Trophoblast cell (in vitro differentiated cells and primary cell): ENCODE results near the gene TIMP2.
"Not testable (repeated sequence)": the region's sequence is repeated elsewhere in the genome, so short reads cannot be mapped to it uniquely, and the experiment has no call there.

ENCODE experiments used
- DNase-seq, 2 donors: peaks; one replicate each; pipeline ENCODE4 v3.0.0-alpha.2; 2016
- H2AFZ ChIP-seq: 2 replicates; pipeline ENCODE4 v1.6.1; 2013; ENCODE audit warnings: low read length, moderate library complexity, mild to moderate bottlenecking; ENCODE audit not compliant: insufficient read depth, poor library complexity
- H2AK5ac ChIP-seq: 2 replicates; pipeline ENCODE4 v1.6.1; 2013; ENCODE audit warnings: mild to moderate bottlenecking, low read length
- H2BK120ac ChIP-seq: 2 replicates; pipeline ENCODE4 v1.6.1; 2013; ENCODE audit warnings: low read length, mild to moderate bottlenecking, moderate library complexity; ENCODE audit not compliant: insufficient read depth, poor library complexity
- H2BK12ac ChIP-seq: 2 replicates; pipeline ENCODE4 v1.6.1; 2013; ENCODE audit warnings: mild to moderate bottlenecking, low read length, moderate library complexity
- H2BK5ac ChIP-seq: 2 replicates; pipeline ENCODE4 v1.6.1; 2013; ENCODE audit warnings: low read length, low read depth, moderate library complexity, mild to moderate bottlenecking; ENCODE audit not compliant: poor library complexity
- H3K14ac ChIP-seq: 2 replicates; pipeline ENCODE4 v1.6.1; 2013; ENCODE audit warnings: mild to moderate bottlenecking, low read length
- H3K18ac ChIP-seq: 2 replicates; pipeline ENCODE4 v1.6.1; 2013; ENCODE audit warnings: mild to moderate bottlenecking, low read length
- H3K23ac ChIP-seq: 2 replicates; pipeline ENCODE4 v1.6.1; 2013; ENCODE audit warnings: low read length
- H3K27ac ChIP-seq: 2 replicates; pipeline ENCODE4 v1.5.1; 2013; ENCODE audit warnings: low read depth, mild to moderate bottlenecking, inconsistent platforms, low read length, moderate library complexity
- H3K27me3 ChIP-seq: 2 replicates; pipeline ENCODE4 v1.6.1; 2013; ENCODE audit warnings: inconsistent platforms, mild to moderate bottlenecking, low read length, moderate library complexity; ENCODE audit not compliant: insufficient read depth
- H3K36me3 ChIP-seq, 2 experiments: 1 replicate in 1 of 2; 2 replicates in 1 of 2; pipeline ENCODE4 v1.6.1; 2013; ENCODE audit warnings: low read length in 2 of 2, mild to moderate bottlenecking in 2 of 2, moderate library complexity in 1 of 2; ENCODE audit not compliant: insufficient read depth in 2 of 2, control insufficient read depth in 1 of 2
- H3K4ac ChIP-seq: 2 replicates; pipeline ENCODE4 v1.6.1; 2013; ENCODE audit warnings: low read depth, mild to moderate bottlenecking, low read length, moderate library complexity
- H3K4me1 ChIP-seq, 2 experiments: 1 replicate in 1 of 2; 2 replicates in 1 of 2; pipeline ENCODE4 v1.6.1; 2013; ENCODE audit warnings: low read length in 2 of 2, mild to moderate bottlenecking in 2 of 2, moderate library complexity in 1 of 2; ENCODE audit not compliant: insufficient read depth in 2 of 2, control insufficient read depth in 1 of 2
- H3K4me2 ChIP-seq: 2 replicates; pipeline ENCODE4 v1.6.1; 2013; ENCODE audit warnings: inconsistent platforms, mild to moderate bottlenecking, low read length, moderate library complexity
- H3K4me3 ChIP-seq: 2 replicates; pipeline ENCODE4 v1.5.1; 2013; ENCODE audit warnings: mild to moderate bottlenecking, low read depth, low read length, inconsistent platforms
- H3K79me1 ChIP-seq: one replicate; pipeline ENCODE4 v1.6.1; 2013; ENCODE audit warnings: low read length
- H3K79me2 ChIP-seq: 2 replicates; pipeline ENCODE4 v1.6.1; 2013; ENCODE audit warnings: low read length, mild to moderate bottlenecking; ENCODE audit not compliant: control insufficient read depth, insufficient read depth, poor library complexity
- H3K9ac ChIP-seq: 2 replicates; pipeline ENCODE4 v1.6.1; 2013; ENCODE audit warnings: mild to moderate bottlenecking, low read length
- H3K9me3 ChIP-seq: 2 replicates; pipeline ENCODE4 v1.6.1; 2013; ENCODE audit warnings: low read depth, mild to moderate bottlenecking, control low read depth, inconsistent platforms, low read length; ENCODE audit not compliant: insufficient read depth
- H4K12ac ChIP-seq: 2 replicates; pipeline ENCODE4 v1.6.1; 2013; ENCODE audit warnings: low read depth, mild to moderate bottlenecking, low read length, moderate library complexity
- H4K8ac ChIP-seq: 2 replicates; pipeline ENCODE4 v1.6.1; 2013; ENCODE audit warnings: low read depth, mild to moderate bottlenecking, low read length, moderate library complexity
- H4K91ac ChIP-seq: one replicate; pipeline ENCODE4 v1.6.1; 2013; ENCODE audit warnings: low read depth, mild to moderate bottlenecking, low read length, moderate library complexity
- WGBS: extraction: QIAGEN DNeasy Blood & Tissue Kit; methylation state at CpG from one replicate; pipeline ENCODE4 v1.1.7; 2013; ENCODE audit warnings: missing lambda C conversion rate; ENCODE audit not compliant: insufficient read length, insufficient coverage; ENCODE audit errors: extremely low coverage; 5-methylcytosine and 5-hydroxymethylcytosine counted together

The TIMP2 gene

GRCh38 chr17:78902231-78902630, 23.0 kb downstream of the TIMP2 start:
- H2BK12ac ChIP-seq = not testable (repeated sequence)

GRCh38 chr17:78901806-78902205, 23.4 kb downstream of the TIMP2 start:
- Histone ChIP-seq H4K8ac (no peak overlapping the region), H2AK5ac (no peak overlapping the region), H3K27ac (no peak overlapping the region), H3K23ac (no peak overlapping the region), H3K4me1 (peaks cover 17 to 24% of the 10 kb centered on the region in 2 experiments), H4K91ac (no peak overlapping the region), H3K4ac (no peak overlapping the region), H3K9ac (no peak overlapping the region), H2BK5ac (no peak overlapping the region), H3K27me3 (no peaks in the 10 kb centered on the region), H2BK120ac (no peak overlapping the region), H2AFZ (no peak overlapping the region), H3K4me3 (no peak overlapping the region), H3K18ac (no peak overlapping the region), H3K9me3 (no peaks in the 10 kb centered on the region), H3K4me2 (no peak overlapping the region), H3K79me1 (peaks cover 4% of the 10 kb centered on the region), H2BK12ac (no peak overlapping the region), H3K36me3 (peaks cover 0 to 3% of the 10 kb centered on the region in 2 experiments), H4K12ac (no peak overlapping the region), H3K14ac (no peak overlapping the region), H3K79me2 (peaks cover 4% of the 10 kb centered on the region)
- no peak for DNase-seq
- no CpG with 5 or more reads among the region's 10 CpGs for WGBS

More at GRCh38 chr17:78902231-78902630, 23.0 kb downstream of the TIMP2 start:
- not testable (repeated sequence) for H3K9ac ChIP-seq, H3K4ac ChIP-seq, H4K8ac ChIP-seq, H4K91ac ChIP-seq, H3K27ac ChIP-seq, H3K79me2 ChIP-seq, H3K36me3 ChIP-seq, H3K14ac ChIP-seq, H3K4me2 ChIP-seq, H3K18ac ChIP-seq, H3K79me1 ChIP-seq, H2AFZ ChIP-seq, H3K23ac ChIP-seq, H2BK120ac ChIP-seq, H3K9me3 ChIP-seq, H3K27me3 ChIP-seq, H3K4me3 ChIP-seq, H2BK5ac ChIP-seq, H2AK5ac ChIP-seq, H4K12ac ChIP-seq
- WGBS = no CpG with 5 or more reads among the region's 8 CpGs
- DNase-seq = peak; percentile 78 to 80
- peaks cover 17 to 21% of the 10 kb centered on the region in 2 experiments for H3K4me1 ChIP-seq

DNA sequence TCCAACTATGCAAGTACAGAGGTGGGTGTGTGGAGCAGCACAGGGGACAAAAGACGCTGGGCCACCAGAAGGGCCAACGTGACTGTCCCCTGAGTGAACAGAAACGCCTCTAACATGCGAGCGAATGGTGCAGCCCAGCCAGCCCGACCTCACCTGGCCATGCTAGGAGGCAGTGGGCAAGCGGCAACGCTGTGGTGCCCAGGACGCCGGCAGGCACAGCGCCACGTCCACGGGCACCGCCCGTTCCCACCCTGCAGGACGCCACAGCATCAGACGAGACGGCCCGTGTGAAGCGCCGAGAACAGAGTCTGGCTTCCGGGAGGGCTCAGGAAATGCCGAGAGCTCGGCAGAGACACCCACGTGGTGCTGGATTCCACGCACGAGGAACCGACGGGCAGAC, 24.4 kb downstream of the TIMP2 start:
- Histone ChIP-seq H3K9me3 (no peaks in the 10 kb centered on the region), H4K91ac (no peak overlapping the region), H3K4me1 (peaks cover 17 to 28% of the 10 kb centered on the region in 2 experiments), H3K79me1 (peaks cover 4% of the 10 kb centered on the region), H2BK12ac (no peak overlapping the region), H3K9ac (no peak overlapping the region), H2BK5ac (no peak overlapping the region), H2BK120ac (no peak overlapping the region), H3K14ac (peak overlapping the region; percentile 56), H4K8ac (no peak overlapping the region), H3K18ac (peak overlapping the region; percentile 55), H3K4me2 (no peak overlapping the region), H3K4ac (no peak overlapping the region), H4K12ac (peak overlapping the region; percentile 39), H3K79me2 (peaks cover 5% of the 10 kb centered on the region), H2AK5ac (peak overlapping the region; percentile 85), H2AFZ (no peak overlapping the region), H3K27me3 (no peaks in the 10 kb centered on the region), H3K4me3 (no peak overlapping the region), H3K27ac (no peak overlapping the region), H3K23ac (no peak overlapping the region), H3K36me3 (peaks cover 0 to 3% of the 10 kb centered on the region in 2 experiments)
- DNase-seq = no peak
- WGBS = no CpG with 5 or more reads among the region's 29 CpGs

- peaks cover 5% of the 10 kb centered on the region for H3K79me2 ChIP-seq
- no peak overlapping the region for H2AFZ ChIP-seq
- no peaks in the 10 kb centered on the region for H3K9me3 ChIP-seq
- no peak overlapping the region for H2BK12ac ChIP-seq
- no peak overlapping the region for H3K9ac ChIP-seq
- H3K18ac ChIP-seq = peak overlapping the region; percentile 54
- no peak overlapping the region for H4K8ac ChIP-seq
- no peak overlapping the region for H3K4ac ChIP-seq
- no peak overlapping the region for H2AK5ac ChIP-seq
- peak overlapping the region; percentile 23 for H3K4me2 ChIP-seq
- H3K36me3 ChIP-seq = peaks cover 0 to 3% of the 10 kb centered on the region in 2 experiments
- H2BK120ac ChIP-seq = no peak overlapping the region
- H4K12ac ChIP-seq = no peak overlapping the region
- no peak overlapping the region for H4K91ac ChIP-seq
- H3K27me3 ChIP-seq = no peaks in the 10 kb centered on the region
- H3K14ac ChIP-seq = no peak overlapping the region
- peak overlapping the region; percentile 31 for H3K27ac ChIP-seq
- DNase-seq = peak; percentile 99
- no peak overlapping the region for H3K23ac ChIP-seq
- no CpG with 5 or more reads among the region's 18 CpGs for WGBS
- no peak overlapping the region for H2BK5ac ChIP-seq
- H3K79me1 ChIP-seq = peaks cover 4% of the 10 kb centered on the region
- H3K4me1 ChIP-seq = peaks cover 22 to 30% of the 10 kb centered on the region in 2 experiments
- H3K4me3 ChIP-seq = no peak overlapping the region
These were observed 25.6 kb downstream of the TIMP2 start for GRCh38 chr17:78899361-78900260.
